Lower lobe of right lung (tissue), 2 donors: ENCODE measurements around the gene TMEM253. TPM values are rescaled to one million over a fixed set of nuclear protein-coding genes. Genes with fewer than 3 reads are reported as not detected.
A peak's percentile ranks its signal among the peaks of the same experiment; 100 is the strongest.

Experiments used
- ATAC-seq, 2 donors: fragments of 200-7000 bp; cut with Tn5 transposase; one replicate each; pipeline ENCODE4 v1.9.1; 2020 to 2022; ENCODE audit warnings: mild to moderate bottlenecking in 2 of 2, moderate library complexity in 2 of 2
- DNase-seq: peaks from one replicate; pipeline ENCODE4 v3.0.0-alpha.2; 2020
- H3K27ac ChIP-seq: fragments of 200-600 bp; one replicate; pipeline ENCODE4 v1.8.0; 2022
- H3K27me3 ChIP-seq: fragments of 200-600 bp; one replicate; pipeline ENCODE4 v1.8.0; 2022; ENCODE audit warnings: low read depth
- H3K36me3 ChIP-seq: fragments of 200-600 bp; one replicate; pipeline ENCODE4 v1.8.0; 2022; ENCODE audit warnings: mild to moderate bottlenecking
- H3K4me1 ChIP-seq: fragments of 200-600 bp; one replicate; pipeline ENCODE4 v1.8.0; 2022
- H3K4me3 ChIP-seq: fragments of 200-600 bp; one replicate; pipeline ENCODE4 v1.8.0; 2022; ENCODE audit warnings: mild to moderate bottlenecking
- H3K9me3 ChIP-seq: fragments of 200-600 bp; one replicate; pipeline ENCODE4 v1.8.0; 2022
- intact Hi-C: fragments of 100-400 bp; cut with DNase I; formaldehyde crosslinking; loops from one replicate; pipeline ENCODE4 v1.11.0; 2022
- total RNA-seq: library from RNA; stranded (reverse); fragmentation: NEBNext Ultra II Directional; extraction: Animal tissue kit (Norgen Biotek cat#: 25700); gene quantifications from one replicate; pipeline ENCODE4 v1.2.1, GENCODE V29; 2021
- TF ChIP-seq, protein P1 (sequence below): fragments of 200-600 bp; IDR thresholded peaks from one replicate; pipeline ENCODE4 v1.8.0; 2022; ENCODE audit warnings: antibody characterized with exemption, mild to moderate bottlenecking
- donor health status: DM: no; HTN: yes; CAD: no; lungs with severe emphysema.

The TMEM253 gene
- total RNA-seq, 1 donor from 2014 or later = 0.50 TPM

DNA sequence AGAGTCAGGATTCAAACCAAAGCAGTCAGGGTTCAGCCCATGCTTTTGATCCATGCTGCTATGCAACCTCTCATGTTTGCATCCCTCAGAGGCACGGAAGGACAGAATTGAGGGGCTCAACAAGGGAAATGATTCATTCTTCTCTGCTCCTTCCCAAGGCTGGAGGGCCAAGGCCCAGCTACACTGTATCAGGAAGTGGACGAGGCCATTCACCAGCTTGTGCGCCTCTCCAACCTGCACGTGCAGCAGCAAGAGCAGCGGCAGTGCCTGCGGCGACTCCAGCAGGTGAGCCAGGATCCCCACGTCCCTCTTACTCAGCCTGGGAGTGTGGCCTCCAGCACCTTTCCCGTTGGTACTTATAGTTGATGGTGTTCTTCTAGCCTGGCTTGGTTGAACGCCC is 22.1 kb upstream of the TMEM253 start:
- intact Hi-C loops = no loop called here
- Histone ChIP-seq H3K4me1 (no peaks in the 10 kb centered on the region), H3K36me3 (peaks cover 98% of the 10 kb centered on the region), H3K4me3 (no peak overlapping the region), H3K27ac (no peak overlapping the region), H3K9me3 (no peaks in the 10 kb centered on the region), H3K27me3 (no peaks in the 10 kb centered on the region)
- DNase-seq (no peak), ATAC-seq (no peak)
- TF ChIP-seq, protein P1, sequence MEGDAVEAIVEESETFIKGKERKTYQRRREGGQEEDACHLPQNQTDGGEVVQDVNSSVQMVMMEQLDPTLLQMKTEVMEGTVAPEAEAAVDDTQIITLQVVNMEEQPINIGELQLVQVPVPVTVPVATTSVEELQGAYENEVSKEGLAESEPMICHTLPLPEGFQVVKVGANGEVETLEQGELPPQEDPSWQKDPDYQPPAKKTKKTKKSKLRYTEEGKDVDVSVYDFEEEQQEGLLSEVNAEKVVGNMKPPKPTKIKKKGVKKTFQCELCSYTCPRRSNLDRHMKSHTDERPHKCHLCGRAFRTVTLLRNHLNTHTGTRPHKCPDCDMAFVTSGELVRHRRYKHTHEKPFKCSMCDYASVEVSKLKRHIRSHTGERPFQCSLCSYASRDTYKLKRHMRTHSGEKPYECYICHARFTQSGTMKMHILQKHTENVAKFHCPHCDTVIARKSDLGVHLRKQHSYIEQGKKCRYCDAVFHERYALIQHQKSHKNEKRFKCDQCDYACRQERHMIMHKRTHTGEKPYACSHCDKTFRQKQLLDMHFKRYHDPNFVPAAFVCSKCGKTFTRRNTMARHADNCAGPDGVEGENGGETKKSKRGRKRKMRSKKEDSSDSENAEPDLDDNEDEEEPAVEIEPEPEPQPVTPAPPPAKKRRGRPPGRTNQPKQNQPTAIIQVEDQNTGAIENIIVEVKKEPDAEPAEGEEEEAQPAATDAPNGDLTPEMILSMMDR = no peak

DNA sequence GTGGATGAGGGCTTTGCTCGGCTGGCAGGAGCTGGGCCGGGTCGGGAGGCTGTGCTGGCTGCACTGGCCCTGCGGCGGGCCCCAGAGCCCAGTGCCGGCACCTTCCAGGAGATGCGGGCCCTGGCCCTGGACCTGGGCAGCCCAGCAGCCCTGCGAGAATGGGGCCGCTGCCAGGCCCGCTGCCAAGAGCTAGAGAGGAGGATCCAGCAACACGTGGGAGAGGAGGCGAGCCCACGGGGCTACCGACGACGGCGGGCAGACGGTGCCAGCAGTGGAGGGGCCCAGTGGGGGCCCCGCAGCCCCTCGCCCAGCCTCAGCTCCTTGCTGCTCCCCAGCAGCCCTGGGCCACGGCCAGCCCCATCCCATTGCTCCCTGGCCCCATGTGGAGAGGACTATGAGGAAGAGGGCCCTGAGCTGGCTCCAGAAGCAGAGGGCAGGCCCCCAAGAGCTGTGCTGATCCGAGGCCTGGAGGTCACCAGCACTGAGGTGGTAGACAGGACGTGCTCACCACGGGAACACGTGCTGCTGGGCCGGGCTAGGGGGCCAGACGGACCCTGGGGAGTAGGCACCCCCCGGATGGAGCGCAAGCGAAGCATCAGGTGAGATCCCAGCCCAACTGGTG is 19.2 kb upstream of the TMEM253 start:
- Histone ChIP-seq H3K27ac (no peak overlapping the region), H3K27me3 (no peaks in the 10 kb centered on the region), H3K36me3 (peaks cover 88% of the 10 kb centered on the region), H3K4me1 (peaks cover 18% of the 10 kb centered on the region), H3K9me3 (no peaks in the 10 kb centered on the region), H3K4me3 (no peak overlapping the region)
- ATAC-seq (no peak), DNase-seq (no peak)
- intact Hi-C loops = no loop called here
- TF ChIP-seq, protein P1 = no peak

DNA sequence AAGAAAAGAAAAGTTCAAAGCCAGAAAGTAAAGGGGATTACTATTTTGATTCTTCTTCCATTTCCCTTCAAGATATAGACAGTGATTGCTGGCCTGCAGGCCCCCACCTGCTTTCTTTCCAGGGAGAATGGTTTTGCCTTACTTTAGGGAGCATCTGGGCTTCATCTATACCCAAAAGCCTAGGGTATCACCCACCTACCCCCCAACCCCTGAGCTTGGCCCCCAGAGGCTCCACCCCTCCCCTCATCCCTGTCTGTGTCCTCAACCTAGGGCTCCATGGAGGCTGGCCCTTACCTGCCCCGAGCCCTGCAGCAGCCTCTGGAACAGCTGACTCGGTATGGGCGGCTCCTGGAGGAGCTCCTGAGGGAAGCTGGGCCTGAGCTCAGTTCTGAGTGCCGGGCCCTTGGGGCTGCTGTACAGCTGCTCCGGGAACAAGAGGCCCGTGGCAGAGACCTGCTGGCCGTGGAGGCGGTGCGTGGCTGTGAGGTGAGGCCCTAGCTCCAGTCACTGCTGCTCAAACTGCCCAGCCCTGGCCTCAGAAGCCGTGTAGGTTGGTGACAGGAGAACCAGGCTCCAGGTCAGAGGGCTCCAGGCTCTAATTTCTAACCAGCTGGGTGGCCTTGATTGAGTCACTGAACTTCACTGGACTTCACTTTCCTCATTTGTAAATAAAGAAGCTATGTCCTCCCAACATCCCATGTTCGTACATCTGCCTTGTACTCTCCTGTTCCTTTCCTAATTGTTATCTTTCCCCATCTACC is 17.1 kb upstream of the TMEM253 start:
- Histone ChIP-seq H3K4me3 (no peak overlapping the region), H3K9me3 (no peaks in the 10 kb centered on the region), H3K4me1 (peaks cover 18% of the 10 kb centered on the region), H3K27ac (no peak overlapping the region), H3K36me3 (peaks cover 88% of the 10 kb centered on the region), H3K27me3 (no peaks in the 10 kb centered on the region)
- intact Hi-C loops = no loop called here
- ATAC-seq = no peak
- DNase-seq = no peak
- TF ChIP-seq, protein P1 = no peak

DNA sequence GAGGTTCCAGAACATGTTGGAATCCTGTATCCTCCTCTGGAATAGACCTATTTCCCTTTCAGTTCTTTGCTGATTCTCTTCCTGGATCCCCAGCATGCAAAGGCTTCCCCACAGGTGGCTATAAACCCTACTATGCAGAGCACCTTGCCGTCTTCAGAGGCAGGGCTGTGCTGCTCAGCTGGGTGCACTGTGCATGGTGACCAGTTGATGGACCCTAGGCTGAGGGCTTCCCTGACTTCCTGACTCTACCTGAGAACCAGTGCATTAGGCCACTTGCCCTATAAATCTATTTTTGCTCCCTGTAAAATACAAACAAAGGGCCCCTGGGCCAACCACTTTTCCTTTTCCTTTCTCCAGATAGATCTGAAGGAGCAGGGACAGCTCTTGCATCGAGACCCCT is 16.5 kb upstream of the TMEM253 start:
- TF ChIP-seq, protein P1 = no peak
- H3K27me3 ChIP-seq = no peaks in the 10 kb centered on the region
- H3K27ac ChIP-seq = peak overlapping the region; percentile 5
- peaks cover 18% of the 10 kb centered on the region for H3K4me1 ChIP-seq
- no peak overlapping the region for H3K4me3 ChIP-seq
- peaks cover 88% of the 10 kb centered on the region for H3K36me3 ChIP-seq
- ATAC-seq (no peak), DNase-seq (no peak)
- intact Hi-C loops = no loop called here
- no peaks in the 10 kb centered on the region for H3K9me3 ChIP-seq

DNA sequence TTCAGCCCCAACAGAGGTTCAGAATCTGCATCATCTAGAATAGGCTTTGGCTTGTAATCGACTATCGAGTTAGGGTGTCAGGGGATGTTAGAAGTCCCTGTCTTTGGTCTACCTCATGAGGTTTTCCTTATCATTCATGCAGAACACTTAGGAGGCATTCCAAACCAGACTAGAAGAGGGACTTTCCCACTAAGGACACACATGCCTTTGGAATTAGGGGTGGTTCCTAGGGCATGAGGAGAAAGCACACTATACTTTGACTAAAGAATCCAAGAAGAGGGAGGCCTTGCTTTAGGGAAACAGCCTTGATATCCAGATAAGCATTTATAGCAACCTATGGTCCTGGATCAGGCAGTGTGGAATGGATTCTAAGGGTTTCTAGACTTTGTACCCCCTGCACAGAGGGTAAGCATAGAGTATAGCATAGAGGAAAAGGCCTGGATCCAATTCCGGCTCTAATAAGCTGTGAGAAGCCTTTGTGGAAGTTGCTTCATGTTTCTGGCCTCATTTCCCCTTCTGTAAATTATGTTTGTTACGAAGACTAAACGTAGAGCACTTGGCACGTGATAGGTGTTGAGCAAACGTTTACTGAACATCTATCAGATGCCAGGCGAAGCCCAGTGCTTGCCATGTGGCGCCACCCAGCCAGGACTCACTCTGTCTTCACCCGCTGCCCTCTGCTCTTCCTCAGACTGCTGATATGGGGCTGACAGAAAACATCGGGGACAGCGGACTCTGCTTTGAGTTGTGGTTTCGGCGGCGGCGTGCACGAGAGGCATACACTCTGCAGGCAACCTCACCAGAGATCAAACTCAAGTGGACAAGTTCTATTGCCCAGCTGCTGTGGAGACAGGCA is 15.6 kb upstream of the TMEM253 start:
- DNase-seq = peak; percentile 80
- H3K9me3 ChIP-seq = no peaks in the 10 kb centered on the region
- TF ChIP-seq, protein P1 = no peak
- no peaks in the 10 kb centered on the region for H3K27me3 ChIP-seq
- ATAC-seq = peak; percentile 62 to 71
- no peak overlapping the region for H3K4me3 ChIP-seq
- peak overlapping the region; percentile 5 for H3K27ac ChIP-seq
- H3K4me1 ChIP-seq = peaks cover 18% of the 10 kb centered on the region
- intact Hi-C loops = no loop called here
- H3K36me3 ChIP-seq = peaks cover 90% of the 10 kb centered on the region
